ENCODE measurements around the gene PARL.

Gene PARL

GRCh38 chr3:183892610-183893214 lies 8.0 kb upstream of the PARL start:
- TF ChIP-seq FOXP2 (optimal IDR thresholded peaks at IDR 0.05; ENCODE audit: borderline replicate concordance, extremely low read depth, extremely low read length, insufficient read depth) = no peak
- TF ChIP-seq SIN3A (IDR thresholded peaks at IDR 0.05; ENCODE audit: borderline replicate concordance, insufficient read depth, low read length) = no peak
- TF ChIP-seq REST (IDR thresholded peaks at IDR 0.05; ENCODE audit: insufficient read depth in 1 of 2, low read depth in 2 of 2, low read length in 2 of 2) = no peak
- TF ChIP-seq TAF1 (IDR thresholded peaks at IDR 0.05; ENCODE audit: borderline replicate concordance, insufficient read depth, low read length) = no peak
- TF ChIP-seq POLR2AphosphoS5 (IDR thresholded peaks at IDR 0.05; ENCODE audit: low read depth, low read length) = no peak

GRCh38 chr3:183885766-183886165 lies 1.1 kb upstream of the PARL start:
- TF ChIP-seq TAF1 (IDR thresholded peaks at IDR 0.05; ENCODE audit: borderline replicate concordance, insufficient read depth, low read length) = no peak

- no peak for TF ChIP-seq SIN3A (IDR thresholded peaks at IDR 0.05; ENCODE audit: borderline replicate concordance, insufficient read depth, low read length)
- TF ChIP-seq REST (IDR thresholded peaks at IDR 0.05; ENCODE audit: insufficient read depth in 1 of 2, low read depth in 2 of 2, low read length in 2 of 2) = no peak
- TF ChIP-seq TAF1 (IDR thresholded peaks at IDR 0.05; ENCODE audit: borderline replicate concordance, insufficient read depth, low read length) = no peak
- TF ChIP-seq POLR2AphosphoS5 (IDR thresholded peaks at IDR 0.05; ENCODE audit: low read depth, low read length) = no peak
- TF ChIP-seq FOXP2 (optimal IDR thresholded peaks at IDR 0.05; ENCODE audit: borderline replicate concordance, extremely low read depth, extremely low read length, insufficient read depth) = no peak
These were observed 618 bp downstream of the PARL start for GRCh38 chr3:183884097-183884426.

- no peak for TF ChIP-seq REST (IDR thresholded peaks at IDR 0.05; ENCODE audit: insufficient read depth in 1 of 2, low read depth in 2 of 2, low read length in 2 of 2)
- TF ChIP-seq TAF1 (IDR thresholded peaks at IDR 0.05; ENCODE audit: borderline replicate concordance, insufficient read depth, low read length) = no peak
- TF ChIP-seq FOXP2 (optimal IDR thresholded peaks at IDR 0.05; ENCODE audit: borderline replicate concordance, extremely low read depth, extremely low read length, insufficient read depth) = no peak
- TF ChIP-seq POLR2AphosphoS5 (IDR thresholded peaks at IDR 0.05; ENCODE audit: low read depth, low read length) = no peak
- no peak for TF ChIP-seq SIN3A (IDR thresholded peaks at IDR 0.05; ENCODE audit: borderline replicate concordance, insufficient read depth, low read length)
These were observed 1.2 kb downstream of the PARL start for GRCh38 chr3:183883291-183884096.

GRCh38 chr3:183880121-183880520 lies 4.6 kb downstream of the PARL start:
- TF ChIP-seq POLR2AphosphoS5 (IDR thresholded peaks at IDR 0.05; ENCODE audit: low read depth, low read length) (no peak), REST (IDR thresholded peaks at IDR 0.05; ENCODE audit: insufficient read depth in 1 of 2, low read depth in 2 of 2, low read length in 2 of 2) (no peak), TAF1 (IDR thresholded peaks at IDR 0.05; ENCODE audit: borderline replicate concordance, insufficient read depth, low read length) (no peak), FOXP2 (optimal IDR thresholded peaks at IDR 0.05; ENCODE audit: borderline replicate concordance, extremely low read depth, extremely low read length, insufficient read depth) (no peak), SIN3A (IDR thresholded peaks at IDR 0.05; ENCODE audit: borderline replicate concordance, insufficient read depth, low read length) (no peak)
